Measurements from ENCODE around the gene DUSP12.

DUSP12 gene

GRCh38 chr1:161770250-161770649, 20.7 kb downstream of the DUSP12 start:
- DNase-seq (ENCODE audit: low spot score) = no peak

GRCh38 chr1:161771161-161771560, 21.6 kb downstream of the DUSP12 start:
- DNase-seq (ENCODE audit: low spot score) = no peak

- no peak for DNase-seq (ENCODE audit: low spot score)
These were observed 22.4 kb downstream of the DUSP12 start for GRCh38 chr1:161771973-161772372.

GRCh38 chr1:161772397-161772796, 22.8 kb downstream of the DUSP12 start:
- no peak for DNase-seq (ENCODE audit: low spot score)

- DNase-seq (ENCODE audit: low spot score) = no peak
These were observed 24.2 kb downstream of the DUSP12 start for GRCh38 chr1:161773791-161774190.

GRCh38 chr1:161777261-161777660, 27.7 kb downstream of the DUSP12 start:
- no peak for DNase-seq (ENCODE audit: low spot score)

- no peak for DNase-seq (ENCODE audit: low spot score)
These were observed 28.9 kb downstream of the DUSP12 start for GRCh38 chr1:161778522-161778921.

GRCh38 chr1:161779393-161779792, 29.8 kb downstream of the DUSP12 start:
- DNase-seq (ENCODE audit: low spot score) = no peak

- no peak for DNase-seq (ENCODE audit: low spot score)
These were observed 32.4 kb downstream of the DUSP12 start for GRCh38 chr1:161781995-161782394.

- DNase-seq (ENCODE audit: low spot score) = no peak
These were observed 33.3 kb downstream of the DUSP12 start for GRCh38 chr1:161782886-161783285.

- DNase-seq (ENCODE audit: low spot score) = no peak
These were observed 35.4 kb downstream of the DUSP12 start for GRCh38 chr1:161784968-161785367.

- no peak for DNase-seq (ENCODE audit: low spot score)
These were observed 37.8 kb downstream of the DUSP12 start for GRCh38 chr1:161787355-161787754.

GRCh38 chr1:161790587-161791317, 41.2 kb downstream of the DUSP12 start:
- DNase-seq (ENCODE audit: low spot score) = no peak

- peak; percentile 50 for DNase-seq (ENCODE audit: low spot score)
These were observed 42.5 kb downstream of the DUSP12 start for GRCh38 chr1:161791904-161792655.

- DNase-seq (ENCODE audit: low spot score) = peak; percentile 85
These were observed 43.2 kb downstream of the DUSP12 start for GRCh38 chr1:161792740-161793139.

GRCh38 chr1:161799792-161800191, 50.2 kb downstream of the DUSP12 start:
- no peak for DNase-seq (ENCODE audit: low spot score)

- no peak for DNase-seq (ENCODE audit: low spot score)
These were observed 52.4 kb downstream of the DUSP12 start for GRCh38 chr1:161801955-161802354.

GRCh38 chr1:161803181-161803580, 53.6 kb downstream of the DUSP12 start:
- DNase-seq (ENCODE audit: low spot score) = no peak

GRCh38 chr1:161805399-161806197, 56.0 kb downstream of the DUSP12 start:
- no peak for DNase-seq (ENCODE audit: low spot score)

All from activated CD4-positive, alpha-beta T cell treated with anti-CD3 and anti-CD28 coated beads, Interleukin-2, Interleukin-4, amounts not matched to agents 100 ng/mL and 50 ng/mL, durations not matched to agents 16 hours and 8 hours (primary cell).